Activated CD8-positive, alpha-beta T cell treated with anti-CD3 and anti-CD28 coated beads for 36 hours (primary cell): ENCODE measurements around the gene CHMP1B. TPM values are rescaled to one million over a fixed set of nuclear protein-coding genes. Genes with fewer than 3 reads are reported as not detected.
"Not testable (repeated sequence)": the region's sequence is repeated elsewhere in the genome, so short reads cannot be mapped to it uniquely, and the experiment has no call there.

Source experiments
- ATAC-seq: fragments of 200-7000 bp; cut with Tn5 transposase; one replicate; pipeline ENCODE4 v1.10.0; 2021; ENCODE audit warnings: mild to moderate bottlenecking, moderate library complexity
- CTCF ChIA-PET: fragments of 350-600 bp; sonication (Branson Sonifier 250); formaldehyde crosslinking; loops from one replicate; lab custom pipeline; 2021; ENCODE audit warnings: antibody characterized with exemption; lab: Charles Lee
- POLR2A ChIA-PET: fragments of 350-600 bp; sonication (Branson Sonifier 250); formaldehyde crosslinking; loops from one replicate; lab custom pipeline; 2021; ENCODE audit warnings: antibody characterized with exemption; lab: Charles Lee
- DNase-seq: peaks from one replicate; pipeline ENCODE4 v3.0.0-alpha.2; 2020
- H3K27ac Mint-ChIP-seq: one replicate; pipeline ENCODE4 v1.8.0; 2021; ENCODE audit warnings: mild to moderate bottlenecking, mixed read lengths
- H3K27me3 Mint-ChIP-seq: one replicate; pipeline ENCODE4 v1.8.0; 2021; ENCODE audit warnings: mixed read lengths
- H3K36me3 Mint-ChIP-seq: one replicate; pipeline ENCODE4 v1.8.0; 2021; ENCODE audit warnings: low read depth, mixed read lengths
- H3K4me1 Mint-ChIP-seq: one replicate; pipeline ENCODE4 v1.8.0; 2021; ENCODE audit warnings: low read depth, mixed read lengths
- H3K4me3 Mint-ChIP-seq: one replicate; pipeline ENCODE4 v1.8.0; 2021; ENCODE audit warnings: mild to moderate bottlenecking, moderate library complexity, mixed read lengths
- H3K9me3 Mint-ChIP-seq: one replicate; pipeline ENCODE4 v1.8.0; 2021; ENCODE audit warnings: mixed read lengths
- CTCF ChIP-seq: fragments of 200-600 bp; IDR thresholded peaks from one replicate; pipeline ENCODE4 v1.8.0; 2022; ENCODE audit warnings: antibody characterized with exemption, mild to moderate bottlenecking
- intact Hi-C: fragments of 100-400 bp; cut with micrococcal nuclease; formaldehyde crosslinking; loops from one replicate; pipeline ENCODE4 v1.10.0; 2022
- total RNA-seq, 2 experiments: library from RNA; stranded (reverse); gene quantifications; one replicate each; pipeline ENCODE4 v1.2.3, GENCODE V29; 2021

The CHMP1B gene
- total RNA-seq, 2 experiments from 2014 or later, result 24.8 to 25.8 TPM

- ChIA-PET POLR2A (interaction anchor here (1.2 kb wide), 1 partner anchor 19 kb away, joined by 3 read pairs; the partner anchor contains the start of gene MPPE1), CTCF (interaction anchor here (0.8 to 1.7 kb wide), 2 partner anchors 49 to 233 kb away, joined by 3 to 5 read pairs; no protein-coding TSS in a partner anchor)
- Mint-ChIP-seq H3K4me1 (no peaks in the 10 kb centered on the region), H3K27me3 (no peaks in the 10 kb centered on the region), H3K36me3 (peaks cover 24% of the 10 kb centered on the region), H3K9me3 (no peaks in the 10 kb centered on the region), H3K4me3 (no peak overlapping the region), H3K27ac (no peak overlapping the region)
- intact Hi-C loops, result no loop called here
- TF ChIP-seq CTCF, result no peak
- DNase-seq, result no peak
- no peak for ATAC-seq
Measured at GRCh38 chr18:11889284-11889683, 38.1 kb downstream of the CHMP1B start.

GRCh38 chr18:11891737-11892136, 40.5 kb downstream of the CHMP1B start:
- no peaks in the 10 kb centered on the region for H3K9me3 Mint-ChIP-seq
- intact Hi-C loops, result no loop called here
- no peak for TF ChIP-seq CTCF
- H3K4me1 Mint-ChIP-seq, result no peaks in the 10 kb centered on the region
- ATAC-seq (no peak), DNase-seq (no peak)
- H3K27ac Mint-ChIP-seq, result no peak overlapping the region
- POLR2A ChIA-PET, result interaction anchor here (0.6 kb wide), 1 partner anchor 148 kb away, joined by 6 read pairs; no protein-coding TSS in a partner anchor
- CTCF ChIA-PET, result interaction anchor here (1.0 kb wide), 1 partner anchor 104 kb away, joined by 3 read pairs; no protein-coding TSS in a partner anchor
- H3K4me3 Mint-ChIP-seq, result no peak overlapping the region
- no peaks in the 10 kb centered on the region for H3K27me3 Mint-ChIP-seq
- peaks cover 22% of the 10 kb centered on the region for H3K36me3 Mint-ChIP-seq

GRCh38 chr18:11892438-11892837, 41.2 kb downstream of the CHMP1B start:
- ATAC-seq, H3K27ac Mint-ChIP-seq, H3K4me3 Mint-ChIP-seq, DNase-seq, H3K4me1 Mint-ChIP-seq, intact Hi-C loops, POLR2A ChIA-PET, H3K27me3 Mint-ChIP-seq, H3K9me3 Mint-ChIP-seq: not testable (repeated sequence)
- CTCF ChIA-PET, result interaction anchor here (0.9 kb wide), 1 partner anchor 32 kb away, joined by 3 read pairs; no protein-coding TSS in a partner anchor
- H3K36me3 Mint-ChIP-seq, result peaks cover 25% of the 10 kb centered on the region

- Mint-ChIP-seq H3K27me3 (no peaks in the 10 kb centered on the region), H3K4me1 (no peaks in the 10 kb centered on the region), H3K9me3 (no peaks in the 10 kb centered on the region), H3K4me3 (no peak overlapping the region), H3K36me3 (peaks cover 22% of the 10 kb centered on the region), H3K27ac (no peak overlapping the region)
- ATAC-seq (no peak), DNase-seq (no peak)
- ChIA-PET POLR2A (no interaction called here), CTCF (no interaction called here)
- TF ChIP-seq CTCF, result no peak
- intact Hi-C loops, result no loop called here
Measured at GRCh38 chr18:11897781-11898180, 46.6 kb downstream of the CHMP1B start.

- no peak for DNase-seq
- CTCF ChIA-PET, result no interaction called here
- Mint-ChIP-seq H3K27ac (no peak overlapping the region), H3K4me3 (no peak overlapping the region), H3K27me3 (no peaks in the 10 kb centered on the region), H3K9me3 (no peaks in the 10 kb centered on the region), H3K4me1 (peaks cover 4% of the 10 kb centered on the region), H3K36me3 (peaks cover 18% of the 10 kb centered on the region)
- POLR2A ChIA-PET, result no interaction called here
- no peak for TF ChIP-seq CTCF
- intact Hi-C loops, result no loop called here
- ATAC-seq, result no peak
Measured at GRCh38 chr18:11899063-11899462, 47.9 kb downstream of the CHMP1B start.
